Measurements from ENCODE around the gene NAGPA.

DNA sequence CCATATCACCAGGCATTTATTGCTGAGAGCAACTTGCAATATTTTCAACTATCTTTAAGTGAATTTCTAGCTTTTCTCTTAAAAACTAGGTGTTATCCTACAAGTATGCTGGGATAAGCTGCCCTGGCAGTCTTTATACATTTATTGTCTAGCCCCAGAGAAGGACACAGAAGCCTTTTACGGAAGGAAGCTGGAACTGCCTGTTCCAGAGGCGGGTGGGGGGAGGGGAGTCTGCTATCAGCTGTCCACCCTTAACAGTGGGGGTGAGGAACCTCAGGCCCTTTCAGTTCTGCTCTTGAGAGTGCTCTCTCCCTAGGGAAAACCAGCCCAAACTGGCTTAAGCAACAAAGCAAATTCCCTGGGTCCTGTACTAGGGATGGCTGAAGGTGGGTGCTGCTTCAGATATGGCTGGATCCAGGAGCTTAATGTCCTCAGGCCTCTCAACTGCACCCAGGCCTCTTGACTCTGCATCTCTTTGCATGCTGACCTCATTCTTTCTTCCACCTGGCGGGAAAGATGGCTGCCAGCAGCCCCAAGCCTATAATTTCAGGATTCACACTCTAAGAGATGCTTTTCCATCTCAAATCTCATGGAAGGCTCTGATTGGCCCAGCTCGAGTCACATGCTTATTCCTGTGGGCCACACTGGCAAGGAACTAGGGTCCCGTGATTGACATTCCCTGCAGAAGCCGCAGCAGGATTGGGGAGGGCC, 16.6 kb downstream of the NAGPA start:
- TF ChIP-seq POLR2A (IDR thresholded peaks at IDR 0.05), result no peak
- TF ChIP-seq, protein P1, sequence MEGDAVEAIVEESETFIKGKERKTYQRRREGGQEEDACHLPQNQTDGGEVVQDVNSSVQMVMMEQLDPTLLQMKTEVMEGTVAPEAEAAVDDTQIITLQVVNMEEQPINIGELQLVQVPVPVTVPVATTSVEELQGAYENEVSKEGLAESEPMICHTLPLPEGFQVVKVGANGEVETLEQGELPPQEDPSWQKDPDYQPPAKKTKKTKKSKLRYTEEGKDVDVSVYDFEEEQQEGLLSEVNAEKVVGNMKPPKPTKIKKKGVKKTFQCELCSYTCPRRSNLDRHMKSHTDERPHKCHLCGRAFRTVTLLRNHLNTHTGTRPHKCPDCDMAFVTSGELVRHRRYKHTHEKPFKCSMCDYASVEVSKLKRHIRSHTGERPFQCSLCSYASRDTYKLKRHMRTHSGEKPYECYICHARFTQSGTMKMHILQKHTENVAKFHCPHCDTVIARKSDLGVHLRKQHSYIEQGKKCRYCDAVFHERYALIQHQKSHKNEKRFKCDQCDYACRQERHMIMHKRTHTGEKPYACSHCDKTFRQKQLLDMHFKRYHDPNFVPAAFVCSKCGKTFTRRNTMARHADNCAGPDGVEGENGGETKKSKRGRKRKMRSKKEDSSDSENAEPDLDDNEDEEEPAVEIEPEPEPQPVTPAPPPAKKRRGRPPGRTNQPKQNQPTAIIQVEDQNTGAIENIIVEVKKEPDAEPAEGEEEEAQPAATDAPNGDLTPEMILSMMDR (IDR thresholded peaks at IDR 0.05), result no peak
- TF ChIP-seq POLR2AphosphoS5 (IDR thresholded peaks at IDR 0.05), result no peak
- TF ChIP-seq EP300 (IDR thresholded peaks at IDR 0.05; ENCODE audit: low read depth), result no peak
